GM12891 (cell line): ENCODE results near the gene ZDHHC3.
A peak's percentile ranks its signal among the peaks of the same experiment; 100 is the strongest.

ENCODE experiments used
- POLR2A ChIP-seq: IDR thresholded peaks from 2 replicates; pipeline ENCODE4 v1.6.1; 2011; ENCODE audit warnings: low read depth, low read length, control low read depth
- POLR2AphosphoS5 ChIP-seq: IDR thresholded peaks from 2 replicates; pipeline ENCODE4 v1.6.1; 2011; ENCODE audit warnings: low read depth, low read length, control low read depth
- SPI1 ChIP-seq: IDR thresholded peaks from 2 replicates; pipeline ENCODE4 v1.6.1; 2011; ENCODE audit warnings: low read depth, low read length, control low read depth
- TAF1 ChIP-seq: IDR thresholded peaks from 2 replicates; pipeline ENCODE4 v1.6.1; 2011; ENCODE audit warnings: low read depth, low read length, control low read depth

DNA sequence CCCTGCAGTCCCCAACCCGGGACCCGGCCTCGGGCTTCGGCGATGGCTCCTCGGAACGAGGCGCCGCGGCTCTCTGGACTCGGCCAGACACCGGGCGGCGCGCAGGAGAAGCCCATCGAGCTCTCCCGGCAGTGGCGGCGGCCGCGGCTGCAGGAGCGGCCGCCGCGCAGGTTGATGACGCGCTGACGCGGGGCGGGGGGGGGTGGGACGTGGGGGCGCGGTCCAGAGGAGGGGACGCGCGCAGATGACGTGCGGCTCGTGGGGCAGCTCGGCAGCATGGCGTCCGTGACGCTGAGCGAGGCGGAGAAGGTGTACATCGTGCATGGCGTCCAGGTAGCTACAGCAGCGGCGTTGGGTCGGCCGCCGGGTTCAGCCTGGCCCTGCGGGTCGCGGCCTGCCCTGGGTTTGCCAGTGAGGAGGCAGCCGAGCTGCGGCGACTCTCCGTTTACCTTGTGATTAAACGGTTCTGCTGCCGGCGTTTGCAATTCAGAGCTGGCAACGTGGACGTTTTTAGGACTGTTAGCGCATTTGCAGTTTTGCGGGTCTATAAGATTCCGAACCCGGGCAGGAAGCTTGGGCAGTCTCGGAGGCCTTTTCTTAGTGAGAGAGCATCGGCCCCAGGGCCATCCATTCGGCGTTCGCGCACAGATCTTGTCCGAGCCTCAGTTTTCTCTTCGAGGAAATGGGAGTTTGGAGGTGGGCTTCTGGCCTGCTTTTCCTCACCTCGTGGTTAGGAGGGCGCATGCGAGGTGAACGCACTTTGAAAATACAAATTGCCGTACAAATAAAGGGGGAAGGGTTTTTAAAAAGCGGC, at the start of gene ZDHHC3, which contains the start of gene EXOSC7:
- TF ChIP-seq POLR2AphosphoS5, result peak; percentile 87
- TF ChIP-seq TAF1, result peak; percentile 87
- peak; percentile 95 for TF ChIP-seq POLR2A
- TF ChIP-seq SPI1, result no peak
